Stimulated activated CD4-positive, alpha-beta T cell treated with anti-CD3 and anti-CD28 coated beads, Interleukin-4, amount 100 ng/mL, for 4 hours (primary cell): ENCODE data around the gene LRFN3.
"Not testable (repeated sequence)": the region's sequence is repeated elsewhere in the genome, so short reads cannot be mapped to it uniquely, and the experiment has no call there.

Experiments
- DNase-seq, 2 experiments: peaks; one replicate each; pipeline ENCODE4 v3.0.0-alpha.2; 2020

The LRFN3 gene

DNA sequence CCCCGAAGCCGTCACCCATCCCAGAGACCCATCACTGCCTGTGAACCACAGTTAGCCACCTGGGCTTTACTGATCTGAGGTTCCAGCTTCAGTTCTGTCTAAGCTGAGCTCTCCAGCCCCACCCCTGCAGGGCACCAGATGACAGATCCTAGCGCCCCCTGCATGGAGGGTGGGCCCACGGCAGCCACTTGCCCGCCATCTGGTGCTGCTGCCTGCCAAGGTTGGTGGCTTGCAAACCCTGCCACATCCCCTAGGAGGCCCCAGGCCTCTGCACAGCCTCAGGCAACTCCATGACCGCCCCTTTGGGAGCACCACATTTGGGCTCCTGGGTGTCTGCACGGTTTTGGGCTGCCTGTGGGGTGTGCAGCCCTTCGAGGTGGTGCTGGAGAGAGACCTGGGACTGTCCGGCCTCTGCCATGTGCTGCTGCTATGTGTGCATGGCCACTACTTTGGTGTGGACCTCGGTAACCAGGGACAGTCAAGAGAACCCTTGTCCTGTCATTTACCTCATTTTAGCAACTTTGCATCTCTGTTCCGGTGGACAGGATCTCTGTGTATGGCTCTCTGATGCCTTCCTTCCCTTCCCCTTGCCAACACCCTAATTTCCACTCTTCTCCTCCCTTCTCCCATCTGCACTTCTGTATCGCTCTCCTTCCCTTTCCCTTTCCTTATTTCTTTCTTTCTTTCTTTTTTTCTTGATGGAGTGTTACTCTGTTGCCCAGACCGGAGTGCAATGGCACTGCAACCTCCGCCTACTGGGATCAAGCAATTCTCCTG is 41.5 kb downstream of the LRFN3 start:
- no peak for DNase-seq

GRCh38 chr19:35978271-35978670 is 42.1 kb downstream of the LRFN3 start:
- no peak for DNase-seq

DNA sequence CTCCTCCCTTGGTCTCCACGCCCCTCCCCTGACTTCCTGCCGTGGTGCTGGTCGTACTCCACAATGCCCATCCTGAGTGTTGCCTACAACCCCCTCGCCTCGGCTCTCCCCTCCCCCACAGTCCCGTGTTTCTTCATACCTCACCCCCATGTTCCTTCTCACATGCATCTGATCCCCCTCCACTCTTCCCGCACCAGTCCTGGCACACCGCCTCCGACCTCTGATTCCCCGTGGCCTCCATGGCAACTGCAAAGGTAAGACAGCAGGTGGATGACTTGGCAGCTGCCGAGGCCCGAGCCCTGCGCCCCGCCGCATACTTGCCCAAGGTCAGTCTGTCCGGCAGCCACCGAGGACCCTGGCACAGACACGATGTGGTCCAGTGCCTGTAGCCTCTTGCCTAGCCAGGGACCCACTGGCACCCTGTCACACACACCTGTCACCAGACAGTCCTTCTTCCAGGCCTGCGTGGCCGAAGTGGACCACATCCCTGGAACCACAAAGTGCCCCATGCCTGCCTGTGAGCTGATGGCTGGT is 42.7 kb downstream of the LRFN3 start:
- no peak for DNase-seq

GRCh38 chr19:35980997-35981396 is 44.8 kb downstream of the LRFN3 start:
- DNase-seq = not testable (repeated sequence)

- no peak for DNase-seq
These were observed 47.0 kb downstream of the LRFN3 start for GRCh38 chr19:35983177-35983576.

DNA sequence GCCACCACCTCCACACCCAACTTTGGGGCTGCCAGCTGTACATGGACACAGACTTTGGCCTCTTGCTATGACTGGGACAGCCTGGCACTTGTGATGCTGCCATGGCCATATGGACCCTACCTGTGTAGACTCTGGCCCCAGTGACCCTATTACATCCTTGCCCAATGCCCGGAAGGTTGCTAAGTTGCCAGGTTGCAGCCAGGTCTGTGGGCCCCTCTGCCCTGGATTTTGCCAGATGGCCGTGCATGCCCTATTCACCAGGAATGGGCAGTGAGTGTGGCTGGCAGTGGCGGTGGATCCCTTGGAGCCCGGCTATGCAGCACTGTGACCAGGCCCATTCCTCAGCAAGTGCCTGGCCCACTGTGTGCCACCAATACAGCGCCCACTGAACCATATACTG is 49.9 kb downstream of the LRFN3 start:
- no peak for DNase-seq

DNA sequence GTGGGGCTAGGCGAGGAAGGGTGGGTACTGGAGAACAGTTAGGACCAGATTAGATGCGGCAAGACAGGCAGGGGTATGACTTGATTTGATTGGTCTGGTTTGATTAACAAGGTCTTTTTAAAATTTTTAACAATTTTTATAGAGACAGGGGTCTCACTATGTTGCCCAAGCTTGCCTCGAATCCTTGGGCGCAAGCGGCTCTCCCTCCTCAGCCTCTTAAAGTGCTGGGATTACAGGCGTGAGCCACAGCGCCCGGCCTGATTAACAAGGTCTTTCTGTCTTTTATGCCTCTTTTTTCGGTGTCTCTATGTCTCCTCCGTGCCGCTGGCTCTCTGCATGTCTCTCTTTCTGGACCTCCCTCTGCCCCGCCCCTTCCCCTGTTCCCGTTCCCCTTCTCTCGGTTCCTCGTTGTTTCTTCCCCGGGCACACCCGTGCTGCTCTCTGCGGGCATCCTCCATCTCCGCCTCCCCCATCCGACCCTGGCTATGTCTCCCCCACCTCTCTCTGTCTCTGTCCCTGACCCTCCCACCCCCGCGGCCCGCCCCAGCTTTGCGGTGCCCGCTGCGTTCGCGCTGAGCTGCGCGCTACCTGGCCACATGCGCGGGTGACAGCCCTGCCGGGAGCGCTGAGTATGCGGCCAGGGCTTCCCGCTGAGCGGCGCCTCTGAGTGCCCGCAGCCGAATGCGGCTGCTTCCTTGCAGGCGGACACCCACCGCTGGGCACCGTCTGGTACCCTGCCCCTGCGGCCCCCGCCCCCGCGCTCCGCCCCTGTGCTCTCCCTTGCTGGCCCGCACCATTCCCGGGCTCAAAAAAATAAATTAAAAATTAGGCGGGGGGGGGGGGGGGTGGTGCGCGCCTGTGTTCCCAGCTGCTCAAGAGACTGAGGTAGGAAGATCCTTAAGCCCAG is 50.7 kb downstream of the LRFN3 start:
- peak in 1 of 2 experiments; percentile 24 for DNase-seq

DNA sequence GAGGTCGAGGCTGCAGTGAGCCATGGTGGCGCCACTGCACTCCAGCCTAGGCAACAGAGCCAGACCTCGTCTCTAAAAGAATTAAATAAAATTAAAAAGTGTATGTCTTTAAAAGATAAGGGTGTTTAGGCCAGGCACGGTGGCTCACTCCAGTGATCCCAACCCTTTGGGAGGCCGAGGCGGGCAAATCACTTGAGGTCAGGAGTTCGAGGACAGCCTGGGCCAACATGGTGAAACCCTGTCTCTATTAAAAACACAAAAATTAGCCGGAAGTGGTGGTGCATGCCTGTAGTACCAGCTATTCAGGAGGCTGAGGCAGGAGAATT is 51.4 kb downstream of the LRFN3 start:
- no peak for DNase-seq

DNA sequence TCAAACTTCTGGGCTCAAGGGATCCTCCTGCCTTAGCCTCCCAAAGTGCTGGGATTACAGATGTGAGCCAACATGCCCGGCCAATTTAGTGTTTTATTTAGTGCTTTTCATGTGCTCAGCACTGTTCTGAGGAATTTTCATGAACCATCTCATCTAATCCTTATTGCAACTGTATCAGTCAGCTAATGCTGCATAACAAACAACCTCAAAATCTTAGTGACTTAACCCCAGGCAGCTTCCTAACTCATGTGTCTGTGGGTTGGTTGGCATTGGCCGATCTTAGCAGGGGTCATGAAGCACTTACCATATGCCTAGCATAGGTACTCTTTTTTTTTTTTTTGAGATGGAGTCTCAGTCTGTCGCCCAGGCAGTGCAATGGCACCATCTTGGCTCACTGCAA is 52.6 kb downstream of the LRFN3 start:
- DNase-seq = no peak

- no peak for DNase-seq
These were observed 54.0 kb downstream of the LRFN3 start for GRCh38 chr19:35990156-35990555.

- no peak for DNase-seq
These were observed 54.9 kb downstream of the LRFN3 start for GRCh38 chr19:35990771-35991730.

- no peak for DNase-seq
These were observed 55.7 kb downstream of the LRFN3 start for GRCh38 chr19:35991731-35992450.

DNA sequence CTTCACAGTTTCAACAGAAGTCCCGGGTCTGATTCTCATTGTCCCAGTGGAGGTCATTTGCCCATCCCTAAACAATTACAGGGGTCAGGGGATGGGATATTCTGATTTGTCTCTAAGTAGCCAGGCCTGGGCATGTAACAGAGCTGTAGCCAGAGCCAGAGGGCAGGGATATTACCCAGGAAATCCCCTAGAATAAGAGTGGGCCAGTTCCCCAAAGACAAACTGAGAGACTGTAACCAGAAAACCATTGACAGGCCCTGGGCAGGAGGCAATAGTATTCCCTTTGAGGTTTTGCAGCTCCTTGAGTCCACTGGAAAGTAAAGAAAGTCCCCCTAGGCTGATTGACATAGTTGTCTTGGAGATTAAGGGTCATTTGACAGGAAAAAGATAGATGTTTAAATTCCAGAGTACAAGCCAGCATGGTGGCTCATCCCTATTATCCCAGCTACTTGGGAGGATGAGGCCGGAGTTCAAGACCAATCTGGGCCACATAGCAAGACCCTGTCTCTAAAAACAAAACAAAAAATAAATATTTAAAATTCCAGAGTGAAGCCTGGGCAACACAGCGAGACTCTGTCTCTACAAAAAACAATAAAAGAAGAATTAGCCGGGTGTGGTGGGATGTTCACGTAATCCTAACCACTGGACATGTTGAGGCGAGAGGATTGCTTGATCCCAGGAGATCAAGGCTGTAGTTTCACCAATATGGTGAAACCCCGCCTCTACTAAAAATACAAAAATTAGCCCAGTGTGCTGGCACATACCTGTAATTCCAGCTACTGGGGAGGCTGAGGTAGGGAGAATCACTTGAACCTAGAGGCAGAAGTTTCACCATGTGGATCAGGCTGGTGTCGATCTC is 57.0 kb downstream of the LRFN3 start:
- DNase-seq = no peak

DNA sequence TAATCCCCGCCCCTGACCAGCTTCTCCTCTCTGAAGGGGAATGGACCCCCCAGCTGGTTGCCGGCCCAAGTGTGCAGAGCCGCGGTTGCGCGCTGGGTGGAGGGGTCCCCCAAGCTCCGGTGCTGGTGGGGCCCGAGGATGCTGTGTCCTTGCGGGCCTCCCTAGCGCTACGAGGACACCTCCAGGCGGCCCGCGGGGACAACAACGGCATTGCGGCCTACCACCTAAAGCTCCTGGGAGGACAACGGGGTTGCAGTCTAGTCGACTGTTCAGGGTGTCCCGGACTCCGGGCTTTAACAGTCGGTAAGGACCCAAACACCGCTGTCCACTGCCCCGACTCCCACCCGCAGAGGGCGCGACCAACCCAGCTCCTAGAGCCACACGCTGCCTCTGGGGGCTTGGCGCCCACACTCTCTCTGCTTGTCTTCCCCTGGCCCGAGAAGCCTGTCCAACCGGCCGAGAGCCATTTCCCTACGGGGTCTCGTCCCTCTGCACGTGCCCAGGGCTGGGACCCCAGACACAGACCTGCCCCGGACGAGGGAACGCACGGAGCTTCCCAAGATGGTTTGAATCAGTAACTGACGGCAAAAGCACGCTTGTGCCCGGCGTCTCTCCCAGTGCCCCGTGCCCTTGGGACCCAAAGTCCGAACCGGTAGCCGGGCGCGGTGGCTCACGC is 57.9 kb downstream of the LRFN3 start:
- no peak for DNase-seq
